Astrocyte (in vitro differentiated cells and primary cell): ENCODE results near the gene KRT7.

ENCODE experiments used
- CTCF ChIP-seq: IDR thresholded peaks from 2 replicates; pipeline ENCODE4 v1.5.1; 2011; ENCODE audit warnings: low read depth, mild to moderate bottlenecking, inconsistent platforms, low read length, moderate library complexity; ENCODE audit not compliant: insufficient read depth
- EZH2 ChIP-seq: IDR thresholded peaks from 2 replicates; pipeline ENCODE4 v1.6.1; 2012; ENCODE audit warnings: mild to moderate bottlenecking, low read length, inconsistent platforms; ENCODE audit not compliant: insufficient read depth

- no peak for TF ChIP-seq CTCF
- TF ChIP-seq EZH2, result no peak
Measured at GRCh38 chr12:52248541-52249461, 15.8 kb downstream of the KRT7 start.
